HepG2 (cell line): Measurements from ENCODE around the gene ARHGEF11. TPM values are rescaled to one million over a fixed set of nuclear protein-coding genes. Genes with fewer than 3 reads are reported as not detected.

Source experiments
- BCL6 ChIP-seq: IDR thresholded peaks from 2 replicates; pipeline ENCODE4 v1.6.1; 2016; ENCODE audit warnings: missing genetic modification reagents, missing compliant biosample characterization
- CBFB ChIP-seq: sonication (generic); formaldehyde crosslinking; IDR thresholded peaks from 2 replicates; pipeline ENCODE4 v1.4.0; 2020; ENCODE audit warnings: missing genetic modification reagents
- CENPX ChIP-seq: sonication (generic); formaldehyde crosslinking; IDR thresholded peaks from 2 replicates; pipeline ENCODE4 v1.9.0; 2021; ENCODE audit warnings: mild to moderate bottlenecking, missing genetic modification reagents, moderate library complexity
- CSRNP1 ChIP-seq: sonication (generic); formaldehyde crosslinking; IDR thresholded peaks from 2 replicates; pipeline ENCODE4 v1.8.1; 2023; ENCODE audit warnings: mild to moderate bottlenecking, missing genetic modification reagents
- GABPB1 ChIP-seq: IDR thresholded peaks from 2 replicates; pipeline ENCODE4 v1.6.1; 2016; ENCODE audit warnings: mild to moderate bottlenecking, missing genetic modification reagents, moderate library complexity, missing compliant biosample characterization
- KMT2A ChIP-seq: sonication (generic); formaldehyde crosslinking; IDR thresholded peaks from 2 replicates; pipeline ENCODE4 v1.4.0; 2020; ENCODE audit warnings: missing genetic modification reagents
- MXD4 ChIP-seq: IDR thresholded peaks from 2 replicates; pipeline ENCODE4 v1.6.1; 2016; ENCODE audit warnings: mild to moderate bottlenecking, missing biosample characterization, missing genetic modification reagents
- SCMH1 ChIP-seq: sonication (generic); formaldehyde crosslinking; IDR thresholded peaks from 2 replicates; pipeline ENCODE4 v1.9.0; 2021; ENCODE audit warnings: missing genetic modification reagents, mild to moderate bottlenecking, borderline replicate concordance
- THYN1 ChIP-seq: sonication (generic); formaldehyde crosslinking; IDR thresholded peaks from 2 replicates; pipeline ENCODE4 v1.8.1; 2023; ENCODE audit warnings: low read depth, mild to moderate bottlenecking, moderate library complexity, missing genetic modification reagents, borderline replicate concordance
- UBTF ChIP-seq: sonication (generic); formaldehyde crosslinking; IDR thresholded peaks from 2 replicates; pipeline ENCODE4 v1.4.0; 2020; ENCODE audit warnings: mild to moderate bottlenecking, missing genetic modification reagents
- XRCC5 ChIP-seq: fragments of 200-400 bp; formaldehyde crosslinking; optimal IDR thresholded peaks from 2 replicates; pipeline ENCODE3; 2017; ENCODE audit warnings: mild to moderate bottlenecking, low read length
- ZBTB7B ChIP-seq: sonication (generic); formaldehyde crosslinking; IDR thresholded peaks from 2 replicates; pipeline ENCODE4 v1.4.0; 2020; ENCODE audit warnings: missing genetic modification reagents
- ZFX ChIP-seq: sonication (generic); formaldehyde crosslinking; IDR thresholded peaks from 2 replicates; pipeline ENCODE4 v1.4.0; 2020; ENCODE audit warnings: mild to moderate bottlenecking, low read depth, missing genetic modification reagents, moderate library complexity
- ZNF274 ChIP-seq: sonication (generic); formaldehyde crosslinking; IDR thresholded peaks from 2 replicates; pipeline ENCODE4 v1.5.1; 2020; ENCODE audit warnings: mild to moderate bottlenecking, missing genetic modification reagents
- ZNF414 ChIP-seq: sonication (generic); formaldehyde crosslinking; IDR thresholded peaks from 2 replicates; pipeline ENCODE4 v1.5.0; 2020; ENCODE audit warnings: missing genetic modification reagents
- ZNF501 ChIP-seq: sonication (generic); formaldehyde crosslinking; IDR thresholded peaks from 2 replicates; pipeline ENCODE4 v1.5.1; 2020; ENCODE audit warnings: mild to moderate bottlenecking, moderate library complexity, missing genetic modification reagents
- ZNF768 ChIP-seq: sonication (generic); formaldehyde crosslinking; IDR thresholded peaks from 2 replicates; pipeline ENCODE4 v1.4.0; 2020; ENCODE audit warnings: missing genetic modification reagents
- ZNF816 ChIP-seq: sonication (generic); formaldehyde crosslinking; IDR thresholded peaks from 2 replicates; pipeline ENCODE4 v1.8.0; 2022; ENCODE audit warnings: missing genetic modification reagents, mild to moderate bottlenecking, borderline replicate concordance
- polyA plus RNA-seq, 8 experiments: library from polyadenylated mRNA; depleted of rRNA in 3 of 8; stranded (reverse) in 7 of 8; unstranded in 1 of 8; fragments of >200 nt; fragmentation: Illumina TruSeq in 4 of 8; extraction: Trizol in 4 of 8; gene quantifications; 2 replicates each; pipeline versions ENCODE4 v1.2.1 to v1.2.3, GENCODE V29; 2011 to 2016; ENCODE audit warnings: low read depth in 4 of 8, missing spikeins in 1 of 8, mixed read lengths in 1 of 8; ENCODE audit not compliant: insufficient read depth in 1 of 8
- total RNA-seq, 5 experiments: library from RNA; depleted of rRNA; stranded (reverse); fragments of >200 nt; fragmentation: Illumina TruSeq; extraction: Trizol; gene quantifications; 2 replicates each; pipeline ENCODE4 v1.2.3, GENCODE V29; 2016; ENCODE audit warnings: low read depth in 1 of 5
- TF ChIP-seq, protein P1 (sequence below): sonication (generic); formaldehyde crosslinking; IDR thresholded peaks from 2 replicates; pipeline ENCODE4 v1.5.1; 2020; ENCODE audit warnings: mild to moderate bottlenecking, moderate library complexity, missing genetic modification reagents
- TF ChIP-seq, protein P2 (sequence below): sonication (generic); formaldehyde crosslinking; IDR thresholded peaks from 2 replicates; pipeline ENCODE4 v1.4.0; 2020; ENCODE audit warnings: missing genetic modification reagents

ARHGEF11 gene
- total and polyA plus RNA-seq, 2 of the 13 experiments (the other 11 are each of a cell fraction or from before 2014, with no cell fraction given) = 16.5 to 21.2 TPM

GRCh38 chr1:156920233-156921052 is 125.1 kb downstream of the ARHGEF11 start, which contains the start of gene LRRC71 (continued):
- 0 out of 2 replicates have a peak, but pooled peaks have one; percentile 43 for TF ChIP-seq CSRNP1 (CRISPR knock-in tag)
- 0 out of 2 replicates have a peak, but pooled peaks have one; percentile 47 for TF ChIP-seq ZNF501 (CRISPR knock-in tag)
- TF ChIP-seq ZNF414 = no peak
- TF ChIP-seq BCL6 (CRISPR knock-in tag) = 0 out of 2 replicates have a peak, but pooled peaks have one; percentile 23
- TF ChIP-seq, protein P1, sequence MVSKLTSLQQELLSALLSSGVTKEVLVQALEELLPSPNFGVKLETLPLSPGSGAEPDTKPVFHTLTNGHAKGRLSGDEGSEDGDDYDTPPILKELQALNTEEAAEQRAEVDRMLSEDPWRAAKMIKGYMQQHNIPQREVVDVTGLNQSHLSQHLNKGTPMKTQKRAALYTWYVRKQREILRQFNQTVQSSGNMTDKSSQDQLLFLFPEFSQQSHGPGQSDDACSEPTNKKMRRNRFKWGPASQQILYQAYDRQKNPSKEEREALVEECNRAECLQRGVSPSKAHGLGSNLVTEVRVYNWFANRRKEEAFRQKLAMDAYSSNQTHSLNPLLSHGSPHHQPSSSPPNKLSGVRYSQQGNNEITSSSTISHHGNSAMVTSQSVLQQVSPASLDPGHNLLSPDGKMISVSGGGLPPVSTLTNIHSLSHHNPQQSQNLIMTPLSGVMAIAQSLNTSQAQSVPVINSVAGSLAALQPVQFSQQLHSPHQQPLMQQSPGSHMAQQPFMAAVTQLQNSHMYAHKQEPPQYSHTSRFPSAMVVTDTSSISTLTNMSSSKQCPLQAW (CRISPR knock-in tag) = 0 out of 2 replicates have a peak, but pooled peaks have one; percentile 58
- TF ChIP-seq, protein P2, sequence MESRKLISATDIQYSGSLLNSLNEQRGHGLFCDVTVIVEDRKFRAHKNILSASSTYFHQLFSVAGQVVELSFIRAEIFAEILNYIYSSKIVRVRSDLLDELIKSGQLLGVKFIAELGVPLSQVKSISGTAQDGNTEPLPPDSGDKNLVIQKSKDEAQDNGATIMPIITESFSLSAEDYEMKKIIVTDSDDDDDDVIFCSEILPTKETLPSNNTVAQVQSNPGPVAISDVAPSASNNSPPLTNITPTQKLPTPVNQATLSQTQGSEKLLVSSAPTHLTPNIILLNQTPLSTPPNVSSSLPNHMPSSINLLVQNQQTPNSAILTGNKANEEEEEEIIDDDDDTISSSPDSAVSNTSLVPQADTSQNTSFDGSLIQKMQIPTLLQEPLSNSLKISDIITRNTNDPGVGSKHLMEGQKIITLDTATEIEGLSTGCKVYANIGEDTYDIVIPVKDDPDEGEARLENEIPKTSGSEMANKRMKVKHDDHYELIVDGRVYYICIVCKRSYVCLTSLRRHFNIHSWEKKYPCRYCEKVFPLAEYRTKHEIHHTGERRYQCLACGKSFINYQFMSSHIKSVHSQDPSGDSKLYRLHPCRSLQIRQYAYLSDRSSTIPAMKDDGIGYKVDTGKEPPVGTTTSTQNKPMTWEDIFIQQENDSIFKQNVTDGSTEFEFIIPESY (CRISPR knock-in tag) = no peak
- TF ChIP-seq SCMH1 (CRISPR knock-in tag) = no peak
- TF ChIP-seq XRCC5 = peak; percentile 76
- peak; percentile 75; the same call in 1 of the 2 replicates for TF ChIP-seq ZNF768 (CRISPR knock-in tag)
- TF ChIP-seq CENPX (CRISPR knock-in tag) = no peak
- no peak for TF ChIP-seq KMT2A (CRISPR knock-in tag)
- TF ChIP-seq ZBTB7B (CRISPR knock-in tag) = peak; percentile 65; the same call in 1 of the 2 replicates
- 0 out of 2 replicates have a peak, but pooled peaks have one; percentile 42 for TF ChIP-seq MXD4
- peak; percentile 42; the same call in 1 of the 2 replicates for TF ChIP-seq ZFX
- peak; percentile 61; the same call in 1 of the 2 replicates for TF ChIP-seq CBFB (CRISPR knock-in tag)
- TF ChIP-seq UBTF = no peak; the same call in 1 of the 2 replicates
- peak; percentile 60; the same call in 1 of the 2 replicates for TF ChIP-seq GABPB1 (CRISPR knock-in tag)
- TF ChIP-seq THYN1 = no peak
- no peak for TF ChIP-seq ZNF816 (CRISPR knock-in tag)
- 0 out of 2 replicates have a peak, but pooled peaks have one; percentile 25 for TF ChIP-seq ZNF274 (CRISPR knock-in tag)
